OCI-M1 (cell line): ENCODE results near the gene PARP12.

Source experiments
- DNase-seq: peaks from one replicate; lab custom pipeline; 2025; lab: John Stamatoyannopoulos, UW

Gene PARP12

DNA sequence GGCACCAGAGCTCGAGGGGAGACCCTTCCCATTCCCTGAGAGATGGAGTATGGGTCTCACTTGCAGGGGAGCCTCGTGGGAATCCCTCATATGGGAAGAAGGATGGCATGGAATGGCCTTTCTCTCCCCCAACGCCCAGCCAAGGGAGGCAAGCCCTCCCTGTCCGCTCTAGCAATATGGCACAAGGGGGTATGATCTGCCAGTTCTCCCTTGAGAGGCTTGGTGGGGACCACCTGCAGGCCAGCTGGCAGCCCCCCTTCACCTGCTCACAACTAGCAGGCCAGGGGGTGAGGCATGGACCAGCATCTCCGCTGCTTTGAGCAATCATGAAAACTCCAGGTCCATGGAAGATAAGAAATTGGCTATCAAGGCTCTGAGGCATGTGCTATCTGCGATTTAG, 70.8 kb downstream of the PARP12 start:
- no peak for DNase-seq

DNA sequence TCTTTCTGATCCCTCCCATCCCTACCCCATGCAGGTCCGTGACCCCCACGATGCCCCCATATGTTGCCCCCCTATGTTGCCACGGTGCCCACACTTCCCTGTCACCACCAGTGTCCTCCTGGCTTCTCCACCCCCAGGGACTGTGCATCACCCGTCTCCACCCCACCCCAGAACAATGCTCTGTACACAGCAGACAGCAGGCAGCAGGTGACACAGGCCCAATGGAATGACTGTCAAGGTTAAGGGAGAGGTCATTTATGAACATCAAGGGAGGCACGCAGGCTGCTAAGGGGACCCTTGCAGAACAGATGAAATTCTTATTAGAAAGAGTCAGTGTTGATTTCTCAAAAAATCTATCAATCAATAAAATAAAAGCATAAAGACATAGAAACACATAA, 71.5 kb downstream of the PARP12 start:
- DNase-seq, result no peak

DNA sequence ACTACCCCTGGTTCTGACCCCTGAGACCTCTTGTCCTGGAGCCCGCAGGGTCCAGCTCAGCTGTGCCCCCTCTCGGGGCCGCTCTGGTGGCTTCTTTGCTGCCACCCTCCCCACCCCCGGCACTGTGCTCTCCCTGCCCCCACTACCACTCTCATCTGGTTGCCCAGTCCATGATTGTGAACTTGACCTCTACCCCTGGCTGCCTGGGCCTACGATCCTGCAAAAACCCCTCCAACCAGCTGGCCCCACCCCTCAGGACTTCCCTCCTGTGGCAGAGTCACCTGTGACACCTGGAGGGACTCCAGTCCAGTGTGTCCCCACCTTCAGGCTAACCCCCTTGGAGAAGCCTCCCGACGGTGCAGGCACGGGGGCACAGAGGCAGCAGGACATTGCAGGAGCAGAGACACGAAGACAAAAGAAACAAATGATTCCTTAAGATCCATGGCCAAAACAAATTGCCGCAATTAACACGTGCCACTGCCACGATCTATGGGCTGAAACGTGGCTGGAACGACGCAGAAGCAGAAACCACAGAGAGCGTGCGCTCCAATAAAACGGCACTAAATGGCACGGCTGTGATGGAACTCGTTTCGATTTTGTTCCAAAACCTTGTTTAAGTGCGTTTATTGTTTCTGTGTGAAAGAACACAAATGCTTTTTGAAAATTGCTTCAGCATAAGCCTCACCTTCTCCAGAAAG, 72.0 kb downstream of the PARP12 start:
- DNase-seq, result no peak

DNA sequence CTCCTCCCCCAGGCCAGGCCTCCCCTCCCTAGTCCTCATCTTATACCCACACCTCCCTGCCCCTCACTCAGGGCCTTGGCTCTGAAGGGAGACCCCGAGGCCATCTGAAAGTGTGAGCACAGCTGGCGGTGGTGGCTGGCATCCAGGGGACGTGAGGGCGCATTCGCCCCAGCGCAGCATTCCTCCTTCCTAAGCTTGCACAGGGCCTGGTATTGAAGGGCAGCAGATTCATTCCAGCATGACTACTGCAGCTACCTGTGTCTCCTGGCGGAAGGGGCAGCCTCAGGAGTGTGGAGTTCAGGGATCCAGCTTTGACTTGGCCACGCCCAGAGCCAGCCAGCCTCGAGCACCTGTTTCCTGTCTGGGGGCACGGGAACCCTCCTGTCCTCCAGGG, 72.6 kb downstream of the PARP12 start:
- no peak for DNase-seq

DNA sequence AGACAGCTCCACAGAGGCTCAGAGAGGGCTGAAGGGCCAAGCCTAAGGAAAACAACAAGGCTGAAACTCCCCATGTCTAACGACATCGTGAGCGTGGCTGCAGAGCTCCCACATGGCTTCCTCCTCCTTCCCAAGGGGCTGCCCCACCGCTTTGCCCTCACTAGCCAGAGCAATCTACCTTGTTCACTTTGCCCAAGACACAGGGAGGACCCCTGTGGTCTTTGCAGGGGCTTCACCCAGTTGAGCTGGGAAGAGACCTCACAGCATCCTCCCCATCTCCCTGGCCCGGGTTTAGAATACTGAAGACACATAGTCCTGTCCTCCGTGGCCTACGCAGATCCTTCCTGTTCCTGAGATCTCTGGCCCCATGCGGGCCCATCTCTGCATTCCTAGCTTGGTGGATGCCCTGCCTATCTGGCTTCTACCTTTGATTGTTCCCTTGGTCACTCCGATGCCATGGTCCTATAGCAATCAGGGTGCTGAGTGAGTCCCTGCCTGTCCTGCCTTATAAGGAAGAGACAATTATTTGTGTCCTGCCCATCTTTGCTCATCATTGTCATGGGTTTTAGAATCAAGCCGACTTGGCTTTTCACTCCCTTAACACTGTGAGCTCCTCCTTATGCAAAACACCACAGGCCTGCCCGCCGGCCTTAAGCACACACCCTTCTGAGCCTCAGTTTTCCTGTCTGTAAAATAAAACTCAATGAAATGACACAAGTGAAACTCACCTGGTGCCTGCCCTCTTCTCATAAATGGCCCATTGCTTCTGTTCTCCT, 73.2 kb downstream of the PARP12 start:
- DNase-seq, result no peak

DNA sequence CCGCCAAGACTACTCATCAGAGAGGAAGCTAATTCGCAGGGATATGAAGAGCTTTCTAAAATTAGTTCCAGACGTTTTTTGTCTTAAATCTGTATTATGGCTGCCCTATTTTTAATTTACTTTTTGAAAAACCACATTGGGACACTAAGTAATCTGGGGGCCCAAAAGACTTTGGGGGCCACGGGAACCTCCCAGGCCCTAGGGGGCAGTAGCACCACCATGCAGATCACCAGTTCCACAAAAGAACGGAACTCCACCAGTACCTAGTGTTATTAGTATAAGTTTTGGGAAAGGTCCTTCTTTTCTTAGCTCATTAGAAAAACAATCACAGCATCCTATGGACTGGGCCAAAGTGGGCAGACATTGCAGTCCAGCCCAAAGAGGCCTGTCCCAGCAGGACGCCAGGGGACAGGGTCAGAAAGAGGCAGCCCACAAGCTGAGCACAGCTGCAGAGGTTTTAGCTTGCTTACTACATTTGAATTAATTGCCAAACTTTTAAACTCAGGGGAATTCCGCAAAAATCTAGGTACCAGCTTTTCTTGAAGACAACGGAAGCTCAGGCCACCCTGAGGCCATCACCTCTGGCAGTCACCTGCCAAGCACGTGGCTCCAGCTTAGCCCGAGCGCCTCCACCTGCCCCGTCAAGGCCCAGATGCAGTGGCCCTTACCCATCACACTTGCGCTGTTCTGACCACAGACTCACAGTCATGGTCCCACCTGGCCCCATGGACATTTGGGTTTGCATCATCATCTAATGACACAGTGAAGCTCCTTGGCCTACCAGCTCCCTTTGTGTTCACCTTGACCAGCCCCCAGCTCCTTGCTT, 74.8 kb downstream of the PARP12 start:
- DNase-seq, result no peak

DNA sequence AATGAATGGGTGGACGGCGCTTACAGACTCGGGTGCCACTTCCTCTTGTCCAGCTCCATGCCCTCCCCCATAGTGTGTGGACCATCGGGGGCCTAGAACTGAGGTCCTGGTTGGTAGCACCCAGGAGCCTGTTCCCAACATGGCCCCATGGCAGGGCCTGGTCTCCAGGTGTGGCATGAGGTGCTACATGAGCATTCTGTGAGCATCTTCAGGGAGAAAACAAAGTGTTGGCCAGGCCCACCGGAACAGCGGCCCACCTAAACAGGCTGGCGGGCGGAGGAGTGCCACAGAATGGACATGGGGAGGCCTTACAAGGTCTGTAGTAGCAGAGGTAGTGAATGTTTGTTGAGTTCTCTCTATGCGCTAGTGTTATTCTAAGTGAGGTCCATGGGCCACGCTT, 76.9 kb downstream of the PARP12 start:
- DNase-seq, result no peak

DNA sequence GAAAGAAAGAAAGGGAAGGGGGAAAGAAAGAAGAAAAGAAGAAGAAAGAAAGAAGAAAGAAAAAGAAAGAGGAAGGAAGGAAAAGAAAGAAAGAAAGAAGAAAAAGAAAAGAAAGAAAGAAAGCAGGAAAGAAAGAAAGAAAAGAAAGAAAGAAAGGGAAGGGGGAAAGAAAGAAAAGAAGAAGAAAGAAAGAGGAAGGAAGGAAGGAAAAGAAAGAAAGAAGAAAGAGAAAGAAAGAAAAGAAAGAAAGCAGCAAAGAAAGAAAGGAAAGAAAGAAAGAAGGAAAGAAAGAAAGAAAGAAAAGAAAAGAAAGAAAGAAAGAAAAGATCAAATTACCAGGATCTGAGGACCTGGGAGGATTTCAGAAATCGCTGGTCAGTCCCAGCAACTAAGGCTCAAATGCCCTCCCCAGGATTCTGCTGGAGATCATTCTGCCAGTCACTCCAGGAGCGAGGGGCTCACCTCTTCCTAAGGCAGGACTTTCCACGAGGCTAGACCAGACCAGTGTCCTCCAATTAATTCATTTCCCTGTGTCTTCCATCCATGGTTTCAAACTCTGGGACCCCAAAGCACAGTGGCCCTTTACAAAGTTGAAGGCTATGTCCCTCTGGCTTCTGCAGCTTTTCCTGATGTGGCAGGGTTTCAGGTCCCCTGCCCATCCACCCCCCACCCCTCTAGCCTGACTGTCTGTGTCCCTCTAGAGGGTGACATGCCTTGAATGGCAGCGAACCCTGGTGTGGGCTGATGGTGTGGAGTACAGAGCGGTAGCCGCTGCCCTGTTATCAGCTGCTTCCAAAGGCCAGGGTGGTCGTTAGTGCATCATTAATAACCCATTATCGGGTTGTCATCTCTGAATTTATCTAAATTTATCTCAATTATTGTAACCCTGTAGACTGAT, 77.9 kb downstream of the PARP12 start:
- no peak for DNase-seq

DNA sequence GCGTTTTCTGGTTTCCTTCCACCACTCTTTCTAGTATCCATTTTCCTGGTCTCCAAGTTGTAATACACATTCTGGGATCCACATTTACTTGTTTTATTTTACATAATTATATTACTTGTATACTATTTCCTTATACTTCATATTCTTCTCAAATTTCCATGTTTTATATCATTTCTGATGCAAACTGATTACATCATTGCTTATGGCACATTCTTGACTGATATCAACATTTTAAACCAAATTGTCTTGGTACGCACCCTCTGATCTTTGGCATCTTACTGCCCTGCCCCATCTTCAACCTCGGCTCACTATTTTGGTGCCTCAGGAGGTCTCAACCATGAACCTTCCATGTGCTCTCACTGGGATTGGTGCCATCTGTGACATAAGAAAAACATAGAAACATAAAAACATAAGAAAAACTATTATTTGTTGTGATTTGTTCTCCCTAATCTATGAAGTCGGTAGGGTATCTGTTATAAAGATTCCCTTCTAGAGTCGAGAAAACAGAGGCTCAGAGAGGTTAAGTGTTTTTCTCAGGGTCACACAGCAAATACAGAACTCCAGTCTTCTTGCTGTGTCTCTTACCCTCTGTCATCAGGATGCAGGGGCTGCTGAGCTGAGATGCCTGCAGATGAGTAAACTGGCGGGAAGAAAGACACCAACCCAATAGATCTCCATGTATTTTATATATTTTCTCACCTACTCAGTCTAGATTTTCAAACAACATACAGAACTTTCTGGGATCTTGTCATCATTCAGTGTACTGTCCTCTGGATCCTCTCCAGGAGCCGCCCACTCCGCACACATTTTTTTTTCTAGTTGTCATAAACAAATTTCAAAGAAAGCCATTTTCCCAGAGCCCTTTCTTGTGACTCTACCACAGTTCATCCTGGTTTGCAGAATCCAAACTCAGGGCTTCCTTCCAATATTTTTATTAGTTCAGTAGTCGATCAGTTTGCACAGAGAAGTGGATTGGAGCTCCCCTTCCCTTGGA, 79.5 kb downstream of the PARP12 start:
- DNase-seq, result no peak

DNA sequence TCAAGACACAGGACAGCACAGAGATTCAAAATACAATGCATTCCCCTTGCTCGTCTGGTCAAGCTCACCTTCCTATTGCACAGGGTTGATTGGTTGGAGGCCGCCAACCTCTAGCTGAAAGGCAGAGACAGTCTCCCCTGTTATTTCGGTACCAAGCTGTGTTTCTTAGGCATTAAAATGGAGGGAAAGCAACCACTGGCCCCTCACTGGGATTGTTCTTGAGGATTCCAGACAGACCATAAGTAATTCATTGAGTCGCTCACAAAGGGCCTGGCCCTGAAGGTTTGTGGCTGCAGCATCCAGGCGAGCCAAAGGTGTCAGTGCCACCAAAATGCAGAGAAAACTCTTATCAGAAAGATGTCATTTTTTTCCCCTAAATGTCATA, 81.2 kb downstream of the PARP12 start:
- DNase-seq, result no peak

DNA sequence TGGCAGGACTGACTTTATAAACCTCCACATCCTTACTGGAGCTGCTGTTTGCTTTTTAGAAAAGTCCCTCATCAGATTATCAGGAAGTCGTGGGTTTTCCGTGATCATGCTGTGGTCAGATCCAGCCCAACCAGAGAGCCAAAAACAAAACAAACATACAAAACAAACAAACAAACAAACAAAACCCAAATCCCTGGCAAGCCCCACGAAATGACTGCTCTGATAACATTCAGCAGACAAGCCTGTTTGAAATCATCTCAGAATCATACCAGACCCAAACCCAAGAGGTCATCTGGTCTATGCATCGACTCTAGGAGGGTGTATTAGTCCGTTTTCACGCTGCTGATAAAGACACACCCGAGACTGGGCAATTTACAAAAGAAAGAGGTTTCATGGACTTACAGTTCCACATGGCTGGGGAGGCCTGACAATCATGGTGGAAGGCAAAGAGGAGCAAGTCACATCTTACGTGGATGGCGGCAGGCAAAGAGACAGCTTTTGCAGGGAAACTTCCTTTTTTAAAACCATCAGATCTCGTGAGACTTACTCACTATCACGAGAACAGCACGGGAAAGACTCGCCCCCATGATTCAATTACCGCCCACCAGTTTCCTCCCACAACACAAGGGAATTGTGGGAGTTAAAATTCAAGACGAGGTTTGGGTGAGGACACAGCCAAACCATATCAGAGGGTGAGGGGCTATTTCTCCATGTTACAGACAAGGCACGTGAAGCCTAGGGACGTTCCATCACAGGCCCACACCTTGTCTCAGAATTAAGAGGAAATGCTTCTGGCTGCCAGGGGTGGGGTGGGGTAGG, 85.7 kb downstream of the PARP12 start:
- peak; percentile 17 for DNase-seq

DNA sequence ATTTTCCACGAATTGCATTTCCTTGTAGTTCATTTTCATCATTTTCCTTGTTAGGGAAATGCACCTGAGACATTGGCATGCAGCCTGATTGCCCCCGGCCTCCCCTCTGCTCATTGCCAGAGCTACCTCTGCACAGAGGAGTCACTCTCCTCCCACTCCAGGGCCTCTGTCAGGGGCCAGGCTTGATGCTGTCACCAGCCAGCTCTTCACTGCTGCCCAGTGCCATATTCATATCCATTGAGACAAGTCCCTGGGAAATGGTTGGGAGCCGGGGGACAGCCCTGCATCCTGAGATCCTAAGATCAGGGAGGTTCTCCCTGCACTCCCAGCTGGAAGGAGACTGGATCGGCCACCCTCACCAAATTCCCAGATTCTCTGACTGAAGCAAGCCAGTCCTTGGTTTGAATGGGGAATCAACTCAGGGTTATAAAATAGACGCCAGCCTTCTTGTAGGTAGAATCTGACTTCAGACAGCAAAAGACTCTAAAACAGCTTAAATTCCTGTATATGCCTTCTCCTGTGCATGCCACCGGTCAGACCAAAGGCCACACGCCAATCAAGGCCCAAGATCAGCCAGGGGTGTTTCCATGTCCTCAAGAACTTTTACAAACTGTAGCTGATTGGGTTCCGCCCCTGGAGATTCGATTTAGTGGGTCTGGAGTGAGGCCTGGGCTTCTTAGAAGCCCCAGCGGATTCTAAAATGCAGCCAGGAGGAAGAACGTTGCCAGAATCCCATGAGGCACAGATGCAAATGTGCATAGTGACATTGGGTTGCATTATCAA, 86.5 kb downstream of the PARP12 start:
- no peak for DNase-seq

DNA sequence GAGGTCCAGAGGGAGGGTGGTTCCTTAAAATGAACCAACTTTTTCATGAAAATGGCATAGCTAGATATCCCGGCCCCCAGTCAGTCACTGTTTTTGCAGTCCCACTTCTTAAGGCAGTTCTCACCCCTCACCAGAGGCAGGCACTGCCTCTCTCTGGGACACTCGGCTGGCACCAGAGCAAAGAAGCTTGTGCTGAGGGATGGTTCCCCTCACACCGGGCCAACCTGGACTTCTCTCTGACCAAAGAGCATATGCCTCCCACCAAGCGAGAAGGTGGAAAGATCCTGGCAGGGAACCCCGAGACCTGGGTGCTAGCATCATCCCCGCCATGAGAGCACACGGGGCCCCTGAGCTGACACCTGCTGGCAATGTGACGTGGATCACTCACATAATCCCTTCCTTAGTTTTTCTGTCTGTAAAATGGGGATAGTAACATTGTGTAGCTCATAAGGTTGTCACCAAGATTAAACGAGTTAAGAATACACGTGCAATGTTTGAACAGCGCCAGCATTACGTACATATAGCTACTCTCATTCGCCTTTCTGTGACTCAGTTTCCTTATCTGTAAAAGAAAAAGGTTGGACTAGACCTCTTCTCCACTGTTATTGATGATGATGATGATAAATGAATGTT, 88.5 kb downstream of the PARP12 start:
- DNase-seq, result no peak
